WTC11 (cell line): Measurements from ENCODE around the gene FOXD1. TPM values are rescaled to one million over a fixed set of nuclear protein-coding genes. Genes with fewer than 3 reads are reported as not detected.

ENCODE experiments used
- ATAC-seq: fragments of 200-7000 bp; cut with Tn5 transposase; 2 replicates; pipeline ENCODE4 v1.10.0; 2021; ENCODE audit warnings: mild to moderate bottlenecking, moderate library complexity
- CTCF ChIA-PET: fragments of 300-600 bp; sonication (Branson Sonifier 250); formaldehyde crosslinking; loops from one replicate; lab custom pipeline; 2021; ENCODE audit warnings: antibody characterized with exemption; lab: Charles Lee
- POLR2A ChIA-PET: fragments of 350-600 bp; sonication (Branson Sonifier 250); formaldehyde crosslinking; loops from one replicate; lab custom pipeline; 2021; ENCODE audit warnings: antibody characterized with exemption; lab: Charles Lee
- DNase-seq: peaks from one replicate; pipeline ENCODE4 v3.0.0; 2021; ENCODE audit warnings: low spot score
- H3K27ac Mint-ChIP-seq: 2 replicates; pipeline ENCODE4 v1.8.0; 2021; ENCODE audit warnings: mixed read lengths
- H3K27me3 Mint-ChIP-seq: 2 replicates; pipeline ENCODE4 v1.8.0; 2021; ENCODE audit warnings: low read depth, mild to moderate bottlenecking, moderate library complexity, mixed read lengths
- H3K36me3 Mint-ChIP-seq: 2 replicates; pipeline ENCODE4 v1.8.0; 2021; ENCODE audit warnings: mixed read lengths
- H3K4me1 Mint-ChIP-seq: 2 replicates; pipeline ENCODE4 v1.8.0; 2022; ENCODE audit warnings: mixed read lengths
- H3K4me3 Mint-ChIP-seq: 2 replicates; pipeline ENCODE4 v1.8.0; 2021; ENCODE audit warnings: mild to moderate bottlenecking, moderate library complexity, mixed read lengths
- H3K9me3 Mint-ChIP-seq: 2 replicates; pipeline ENCODE4 v1.8.0; 2021; ENCODE audit warnings: mixed read lengths
- CREM ChIP-seq: sonication (generic); formaldehyde crosslinking; IDR thresholded peaks from 2 replicates; pipeline ENCODE4 v1.8.1; 2022; ENCODE audit warnings: mild to moderate bottlenecking, missing genetic modification reagents, moderate library complexity
- ETV6 ChIP-seq: sonication (generic); formaldehyde crosslinking; IDR thresholded peaks from 2 replicates; pipeline ENCODE4 v1.8.1; 2022; ENCODE audit warnings: mild to moderate bottlenecking, missing genetic modification reagents
- FOXJ3 ChIP-seq: sonication (generic); formaldehyde crosslinking; IDR thresholded peaks from 2 replicates; pipeline ENCODE4 v1.9.0; 2021; ENCODE audit warnings: missing genetic modification reagents, mild to moderate bottlenecking, borderline replicate concordance
- FOXK1 ChIP-seq: sonication (generic); formaldehyde crosslinking; IDR thresholded peaks from 2 replicates; pipeline ENCODE4 v1.8.0; 2022; ENCODE audit warnings: mild to moderate bottlenecking, moderate library complexity, missing genetic modification reagents
- GABPB1 ChIP-seq: sonication (generic); formaldehyde crosslinking; IDR thresholded peaks from 2 replicates; pipeline ENCODE4 v1.8.1; 2023; ENCODE audit warnings: mild to moderate bottlenecking, missing genetic modification reagents
- HMGA2 ChIP-seq: fragments of 250-450 bp; sonication (Bioruptor Pico); IDR thresholded peaks from 2 replicates; pipeline ENCODE4 v1.4.0; 2021; ENCODE audit warnings: mild to moderate bottlenecking, moderate library complexity
- JAZF1 ChIP-seq: fragments of 250-450 bp; sonication (Bioruptor Pico); IDR thresholded peaks from 2 replicates; pipeline ENCODE4 v1.9.0; 2021; ENCODE audit warnings: moderate library complexity, mild to moderate bottlenecking, inconsistent platforms
- MAX ChIP-seq: sonication (generic); formaldehyde crosslinking; IDR thresholded peaks from 2 replicates; pipeline ENCODE4 v1.8.0; 2022; ENCODE audit warnings: mild to moderate bottlenecking, missing genetic modification reagents
- NFATC4 ChIP-seq: fragments of 250-450 bp; sonication (Bioruptor Pico); IDR thresholded peaks from 2 replicates; pipeline ENCODE4 v1.9.0; 2021; ENCODE audit warnings: mild to moderate bottlenecking
- NR3C1 ChIP-seq: sonication (generic); formaldehyde crosslinking; conservative IDR thresholded peaks from 2 replicates; pipeline ENCODE4 v1.8.1; 2023; ENCODE audit warnings: low read depth, mild to moderate bottlenecking, missing genetic modification reagents
- RORB ChIP-seq: fragments of 250-450 bp; sonication (Bioruptor Pico); IDR thresholded peaks from 2 replicates; pipeline ENCODE4 v1.9.0; 2021; ENCODE audit warnings: mild to moderate bottlenecking
- TCF7 ChIP-seq: sonication (generic); formaldehyde crosslinking; IDR thresholded peaks from 2 replicates; pipeline ENCODE4 v1.8.0; 2022; ENCODE audit warnings: mild to moderate bottlenecking, low read depth, missing genetic modification reagents, moderate library complexity
- TP53 ChIP-seq: sonication (generic); formaldehyde crosslinking; IDR thresholded peaks from 2 replicates; pipeline ENCODE4 v1.8.1; 2023; ENCODE audit warnings: mild to moderate bottlenecking, missing genetic modification reagents
- ZBTB21 ChIP-seq: sonication (generic); formaldehyde crosslinking; IDR thresholded peaks from 2 replicates; pipeline ENCODE4 v1.8.1; 2023; ENCODE audit warnings: mild to moderate bottlenecking, missing genetic modification reagents, borderline replicate concordance
- ZNF219 ChIP-seq: sonication (generic); formaldehyde crosslinking; IDR thresholded peaks from 2 replicates; pipeline ENCODE4 v1.8.0; 2023; ENCODE audit warnings: missing genetic modification reagents, mild to moderate bottlenecking, borderline replicate concordance
- ZNF232 ChIP-seq: sonication (generic); formaldehyde crosslinking; IDR thresholded peaks from 2 replicates; pipeline ENCODE4 v1.8.0; 2022; ENCODE audit warnings: mild to moderate bottlenecking, missing genetic modification reagents
- ZNF317 ChIP-seq: sonication (generic); formaldehyde crosslinking; IDR thresholded peaks from 2 replicates; pipeline ENCODE4 v1.8.1; 2023; ENCODE audit warnings: low read depth, mild to moderate bottlenecking, moderate library complexity, missing genetic modification reagents, borderline replicate concordance
- ZNF512 ChIP-seq: sonication (generic); formaldehyde crosslinking; IDR thresholded peaks from 2 replicates; pipeline ENCODE4 v1.8.1; 2022; ENCODE audit warnings: missing genetic modification reagents, borderline replicate concordance
- total RNA-seq: library from RNA; stranded (reverse); gene quantifications from 3 replicates; pipeline ENCODE4 v1.2.3, GENCODE V29; 2021
- TF ChIP-seq, protein P1 (sequence below): sonication (generic); formaldehyde crosslinking; IDR thresholded peaks from 2 replicates; pipeline ENCODE4 v1.8.0; 2023; ENCODE audit warnings: mild to moderate bottlenecking, missing genetic modification reagents
- TF ChIP-seq, protein P2 (sequence below): sonication (generic); formaldehyde crosslinking; IDR thresholded peaks from 2 replicates; pipeline ENCODE4 v1.8.1; 2023; ENCODE audit warnings: mild to moderate bottlenecking, missing genetic modification reagents, moderate library complexity
- TF ChIP-seq, protein P3 (sequence below): fragments of 250-450 bp; sonication (Bioruptor Pico); IDR thresholded peaks from 2 replicates; pipeline ENCODE4 v1.8.0; 2021; ENCODE audit warnings: mild to moderate bottlenecking
- TF ChIP-seq, protein P4 (sequence below): sonication (generic); formaldehyde crosslinking; IDR thresholded peaks from 2 replicates; pipeline ENCODE4 v1.8.1; 2022; ENCODE audit warnings: mild to moderate bottlenecking, moderate library complexity, missing genetic modification reagents
- TF ChIP-seq, protein P5 (sequence below): sonication (generic); formaldehyde crosslinking; IDR thresholded peaks from 2 replicates; pipeline ENCODE4 v1.8.1; 2023; ENCODE audit warnings: mild to moderate bottlenecking, missing genetic modification reagents

The FOXD1 gene
- total RNA-seq, 1 experiment from 2014 or later, result 10.3 TPM

GRCh38 chr5:73438645-73439470, 9.7 kb downstream of the FOXD1 start:
- Mint-ChIP-seq H3K36me3 (no peaks in the 10 kb centered on the region), H3K27ac (no peak overlapping the region), H3K4me3 (no peak overlapping the region), H3K9me3 (no peaks in the 10 kb centered on the region), H3K27me3 (peaks cover 98% of the 10 kb centered on the region)
- no peak for ATAC-seq
- TF ChIP-seq TCF7 (CRISPR knock-in tag), result no peak
- TF ChIP-seq, protein P1, sequence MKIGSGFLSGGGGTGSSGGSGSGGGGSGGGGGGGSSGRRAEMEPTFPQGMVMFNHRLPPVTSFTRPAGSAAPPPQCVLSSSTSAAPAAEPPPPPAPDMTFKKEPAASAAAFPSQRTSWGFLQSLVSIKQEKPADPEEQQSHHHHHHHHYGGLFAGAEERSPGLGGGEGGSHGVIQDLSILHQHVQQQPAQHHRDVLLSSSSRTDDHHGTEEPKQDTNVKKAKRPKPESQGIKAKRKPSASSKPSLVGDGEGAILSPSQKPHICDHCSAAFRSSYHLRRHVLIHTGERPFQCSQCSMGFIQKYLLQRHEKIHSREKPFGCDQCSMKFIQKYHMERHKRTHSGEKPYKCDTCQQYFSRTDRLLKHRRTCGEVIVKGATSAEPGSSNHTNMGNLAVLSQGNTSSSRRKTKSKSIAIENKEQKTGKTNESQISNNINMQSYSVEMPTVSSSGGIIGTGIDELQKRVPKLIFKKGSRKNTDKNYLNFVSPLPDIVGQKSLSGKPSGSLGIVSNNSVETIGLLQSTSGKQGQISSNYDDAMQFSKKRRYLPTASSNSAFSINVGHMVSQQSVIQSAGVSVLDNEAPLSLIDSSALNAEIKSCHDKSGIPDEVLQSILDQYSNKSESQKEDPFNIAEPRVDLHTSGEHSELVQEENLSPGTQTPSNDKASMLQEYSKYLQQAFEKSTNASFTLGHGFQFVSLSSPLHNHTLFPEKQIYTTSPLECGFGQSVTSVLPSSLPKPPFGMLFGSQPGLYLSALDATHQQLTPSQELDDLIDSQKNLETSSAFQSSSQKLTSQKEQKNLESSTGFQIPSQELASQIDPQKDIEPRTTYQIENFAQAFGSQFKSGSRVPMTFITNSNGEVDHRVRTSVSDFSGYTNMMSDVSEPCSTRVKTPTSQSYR, result no peak
- TF ChIP-seq ETV6 (CRISPR knock-in tag), result no peak
- no peak for TF ChIP-seq CREM (CRISPR knock-in tag)
- TF ChIP-seq RORB, result no peak
- no peak for TF ChIP-seq ZNF512 (CRISPR knock-in tag)
- TF ChIP-seq, all 79 proteins: peak for 0
- H3K4me1 Mint-ChIP-seq, result peaks cover 55% of the 10 kb centered on the region
- no peak for DNase-seq
- ChIA-PET POLR2A (interaction anchor here (0.6 kb wide), 1 partner anchor 1179 kb away, joined by 3 read pairs; no protein-coding TSS in a partner anchor), CTCF (interaction anchor here (2.7 to 3.2 kb wide), 2 partner anchors 12 to 223 kb away, joined by 8 to 16 read pairs; no protein-coding TSS in a partner anchor)

DNA sequence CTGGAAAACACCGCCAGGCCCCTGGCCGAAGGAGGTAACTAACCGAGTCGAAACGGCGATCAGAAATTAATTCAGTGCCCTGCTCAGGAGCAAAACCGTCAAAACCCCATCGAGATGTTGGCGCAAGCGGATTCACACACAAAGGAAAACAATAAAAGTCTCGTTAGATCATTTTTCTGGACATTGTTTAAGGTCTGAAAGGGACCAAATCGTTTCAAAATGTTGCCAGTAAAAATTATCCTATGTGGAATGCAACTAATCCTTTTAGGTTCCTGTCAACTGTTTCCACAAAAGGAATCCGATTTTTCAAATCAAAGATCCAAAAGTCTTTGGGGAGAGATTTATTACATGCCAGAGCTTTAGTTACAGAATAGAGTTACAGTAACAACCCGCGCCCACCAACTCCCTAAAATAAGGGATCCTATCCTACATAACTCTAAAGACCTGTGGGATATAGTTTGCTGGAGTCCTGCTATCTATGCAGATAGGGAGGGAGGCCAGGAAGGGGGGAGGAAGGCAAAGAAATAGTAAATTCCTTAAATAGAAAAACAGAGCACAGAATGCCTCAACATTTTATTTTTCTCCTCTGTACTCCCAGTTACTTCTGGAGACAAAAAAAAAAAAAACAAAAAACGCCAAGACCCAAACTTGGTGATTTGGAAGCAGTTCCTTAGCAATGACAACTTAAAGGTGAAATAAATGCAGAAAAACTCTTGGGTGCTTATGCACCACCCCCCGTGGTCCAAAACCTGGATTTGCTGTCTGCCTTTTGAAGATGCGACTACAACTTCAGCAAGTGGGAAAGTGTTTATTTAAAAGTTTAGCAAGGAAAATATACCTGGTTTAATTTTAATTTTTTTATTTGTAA, 10.6 kb downstream of the FOXD1 start:
- POLR2A ChIA-PET, result interaction anchor here (0.6 kb wide), 1 partner anchor 1178 kb away, joined by 3 read pairs; no protein-coding TSS in a partner anchor
- no peak for DNase-seq
- CTCF ChIA-PET, result interaction anchor here (0.9 to 3.2 kb wide), 7 partner anchors 13 to 222 kb away, joined by 3 to 16 read pairs (median 7); no protein-coding TSS in a partner anchor
- ATAC-seq, result no peak
- peaks cover 98% of the 10 kb centered on the region for H3K27me3 Mint-ChIP-seq
- peak overlapping the region; percentile 70 for H3K4me3 Mint-ChIP-seq
- H3K27ac Mint-ChIP-seq, result no peak overlapping the region
- peaks cover 46% of the 10 kb centered on the region for H3K4me1 Mint-ChIP-seq
- H3K36me3 Mint-ChIP-seq, result no peaks in the 10 kb centered on the region
- H3K9me3 Mint-ChIP-seq, result no peaks in the 10 kb centered on the region
- no peak for TF ChIP-seq GABPB1 (CRISPR knock-in tag)
- TF ChIP-seq, protein P2, sequence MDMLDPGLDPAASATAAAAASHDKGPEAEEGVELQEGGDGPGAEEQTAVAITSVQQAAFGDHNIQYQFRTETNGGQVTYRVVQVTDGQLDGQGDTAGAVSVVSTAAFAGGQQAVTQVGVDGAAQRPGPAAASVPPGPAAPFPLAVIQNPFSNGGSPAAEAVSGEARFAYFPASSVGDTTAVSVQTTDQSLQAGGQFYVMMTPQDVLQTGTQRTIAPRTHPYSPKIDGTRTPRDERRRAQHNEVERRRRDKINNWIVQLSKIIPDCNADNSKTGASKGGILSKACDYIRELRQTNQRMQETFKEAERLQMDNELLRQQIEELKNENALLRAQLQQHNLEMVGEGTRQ, result no peak
- no peak for TF ChIP-seq ZBTB21 (CRISPR knock-in tag)
- TF ChIP-seq MAX, result no peak
- no peak for TF ChIP-seq NFATC4 (CRISPR knock-in tag)
- TF ChIP-seq ZNF232 (CRISPR knock-in tag), result no peak
- TF ChIP-seq, protein P3, sequence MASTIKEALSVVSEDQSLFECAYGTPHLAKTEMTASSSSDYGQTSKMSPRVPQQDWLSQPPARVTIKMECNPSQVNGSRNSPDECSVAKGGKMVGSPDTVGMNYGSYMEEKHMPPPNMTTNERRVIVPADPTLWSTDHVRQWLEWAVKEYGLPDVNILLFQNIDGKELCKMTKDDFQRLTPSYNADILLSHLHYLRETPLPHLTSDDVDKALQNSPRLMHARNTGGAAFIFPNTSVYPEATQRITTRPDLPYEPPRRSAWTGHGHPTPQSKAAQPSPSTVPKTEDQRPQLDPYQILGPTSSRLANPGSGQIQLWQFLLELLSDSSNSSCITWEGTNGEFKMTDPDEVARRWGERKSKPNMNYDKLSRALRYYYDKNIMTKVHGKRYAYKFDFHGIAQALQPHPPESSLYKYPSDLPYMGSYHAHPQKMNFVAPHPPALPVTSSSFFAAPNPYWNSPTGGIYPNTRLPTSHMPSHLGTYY, result no peak
- TF ChIP-seq, protein P4, sequence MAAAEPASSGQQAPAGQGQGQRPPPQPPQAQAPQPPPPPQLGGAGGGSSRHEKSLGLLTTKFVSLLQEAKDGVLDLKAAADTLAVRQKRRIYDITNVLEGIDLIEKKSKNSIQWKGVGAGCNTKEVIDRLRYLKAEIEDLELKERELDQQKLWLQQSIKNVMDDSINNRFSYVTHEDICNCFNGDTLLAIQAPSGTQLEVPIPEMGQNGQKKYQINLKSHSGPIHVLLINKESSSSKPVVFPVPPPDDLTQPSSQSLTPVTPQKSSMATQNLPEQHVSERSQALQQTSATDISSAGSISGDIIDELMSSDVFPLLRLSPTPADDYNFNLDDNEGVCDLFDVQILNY (CRISPR knock-in tag), result no peak
- no peak for TF ChIP-seq TP53 (CRISPR knock-in tag)
- no peak for TF ChIP-seq NR3C1
- no peak for TF ChIP-seq HMGA2
- no peak for TF ChIP-seq FOXJ3 (CRISPR knock-in tag)
- TF ChIP-seq, protein P5, sequence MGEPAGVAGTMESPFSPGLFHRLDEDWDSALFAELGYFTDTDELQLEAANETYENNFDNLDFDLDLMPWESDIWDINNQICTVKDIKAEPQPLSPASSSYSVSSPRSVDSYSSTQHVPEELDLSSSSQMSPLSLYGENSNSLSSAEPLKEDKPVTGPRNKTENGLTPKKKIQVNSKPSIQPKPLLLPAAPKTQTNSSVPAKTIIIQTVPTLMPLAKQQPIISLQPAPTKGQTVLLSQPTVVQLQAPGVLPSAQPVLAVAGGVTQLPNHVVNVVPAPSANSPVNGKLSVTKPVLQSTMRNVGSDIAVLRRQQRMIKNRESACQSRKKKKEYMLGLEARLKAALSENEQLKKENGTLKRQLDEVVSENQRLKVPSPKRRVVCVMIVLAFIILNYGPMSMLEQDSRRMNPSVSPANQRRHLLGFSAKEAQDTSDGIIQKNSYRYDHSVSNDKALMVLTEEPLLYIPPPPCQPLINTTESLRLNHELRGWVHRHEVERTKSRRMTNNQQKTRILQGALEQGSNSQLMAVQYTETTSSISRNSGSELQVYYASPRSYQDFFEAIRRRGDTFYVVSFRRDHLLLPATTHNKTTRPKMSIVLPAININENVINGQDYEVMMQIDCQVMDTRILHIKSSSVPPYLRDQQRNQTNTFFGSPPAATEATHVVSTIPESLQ (CRISPR knock-in tag), result no peak
- TF ChIP-seq JAZF1 (CRISPR knock-in tag), result no peak
- no peak for TF ChIP-seq FOXK1
- TF ChIP-seq ZNF317 (CRISPR knock-in tag), result no peak
- TF ChIP-seq RORB, result no peak
- no peak for TF ChIP-seq ZNF219 (CRISPR knock-in tag)
